Neural cell (in vitro differentiated cells): ENCODE measurements around the gene FAM168B. TPM values are rescaled to one million over a fixed set of nuclear protein-coding genes. Genes with fewer than 3 reads are reported as not detected.

Experiments used
- H2AFZ ChIP-seq: fragments of 200-600, 300-800 bp; sonication (generic), shearing (Covaris generic); 2 replicates; pipeline ENCODE4 v1.6.0; 2014; ENCODE audit warnings: low read depth, mild to moderate bottlenecking, antibody characterized with exemption, low read length, moderate library complexity
- H3F3A ChIP-seq: fragments of 200-600 bp; shearing (Covaris generic); 2 replicates; pipeline ENCODE4 v1.6.1; 2016; ENCODE audit warnings: mild to moderate bottlenecking, moderate library complexity, mixed read lengths, antibody characterized with exemption, low read length; ENCODE audit not compliant: insufficient read depth, poor library complexity, severe bottlenecking
- H3K27ac ChIP-seq: fragments of 200-600, 300-800 bp; sonication (generic), shearing (Covaris generic); 2 replicates; pipeline ENCODE4 v1.5.1; 2014; ENCODE audit warnings: mild to moderate bottlenecking, low read length, moderate library complexity
- H3K27me3 ChIP-seq: fragments of 300-800, 200-600 bp; sonication (generic), shearing (Covaris generic); 2 replicates; pipeline ENCODE4 v1.6.0; 2014; ENCODE audit warnings: mild to moderate bottlenecking, low read depth, low read length, moderate library complexity; ENCODE audit not compliant: insufficient read depth
- H3K36me3 ChIP-seq: fragments of 300-800, 200-600 bp; sonication (generic), shearing (Covaris generic); 2 replicates; pipeline ENCODE4 v1.5.1; 2014; ENCODE audit warnings: mild to moderate bottlenecking, antibody characterized with exemption, low read length, moderate library complexity; ENCODE audit not compliant: insufficient read depth
- H3K4me2 ChIP-seq: fragments of 300-800, 200-600 bp; sonication (generic), shearing (Covaris generic); 2 replicates; pipeline ENCODE4 v1.6.0; 2014; ENCODE audit warnings: mild to moderate bottlenecking, low read length
- H3K4me3 ChIP-seq: fragments of 300-800, 200-600 bp; sonication (generic), shearing (Covaris generic); 2 replicates; pipeline ENCODE4 v1.5.1; 2014; ENCODE audit warnings: mild to moderate bottlenecking, low read length, moderate library complexity
- H3K79me2 ChIP-seq: fragments of 200-600 bp; shearing (Covaris generic); replicated peaks from 2 replicates; pipeline ENCODE4 v1.6.0; 2014; ENCODE audit warnings: mild to moderate bottlenecking, low read length, moderate library complexity; ENCODE audit not compliant: insufficient read depth
- H3K9ac ChIP-seq: fragments of 300-800, 200-600 bp; sonication (generic), shearing (Covaris generic); 2 replicates; pipeline ENCODE4 v1.6.1; 2016; ENCODE audit warnings: mild to moderate bottlenecking, low read length, mixed read lengths
- H3K9me2 ChIP-seq: fragments of 200-600 bp; shearing (Covaris generic); 2 replicates; pipeline ENCODE4 v1.6.1; 2016; ENCODE audit warnings: mild to moderate bottlenecking, low read length, mixed read lengths; ENCODE audit not compliant: insufficient read depth
- H3K9me3 ChIP-seq: fragments of 200-600, 300-800 bp; sonication (generic), shearing (Covaris generic); 2 replicates; pipeline ENCODE4 v1.6.1; 2016; ENCODE audit warnings: mild to moderate bottlenecking, mixed run types, low read length, moderate library complexity, mixed read lengths
- H4K20me1 ChIP-seq: fragments of 200-600 bp; shearing (Covaris generic); 2 replicates; pipeline ENCODE4 v1.6.1; 2016; ENCODE audit warnings: mild to moderate bottlenecking, mixed run types; ENCODE audit not compliant: insufficient read depth
- CTCF ChIP-seq: fragments of 450-650 bp; IDR thresholded peaks from 2 replicates; pipeline ENCODE4 v1.5.1; 2014; ENCODE audit warnings: antibody characterized with exemption, mild to moderate bottlenecking, moderate library complexity; ENCODE audit not compliant: poor library complexity, severe bottlenecking
- EP300 ChIP-seq: fragments of 450-650 bp; conservative IDR thresholded peaks from 2 replicates; pipeline ENCODE4 v1.6.1; 2014; ENCODE audit warnings: antibody characterized with exemption, mild to moderate bottlenecking, moderate library complexity; ENCODE audit not compliant: poor library complexity, severe bottlenecking
- EZH2 ChIP-seq: fragments of 200-600, 300-800 bp; shearing (Covaris generic), sonication (generic); IDR thresholded peaks from 2 replicates; pipeline ENCODE4 v1.6.1; 2014; ENCODE audit warnings: antibody characterized with exemption, low read length, borderline replicate concordance, mild to moderate bottlenecking; ENCODE audit not compliant: insufficient read depth, poor library complexity, severe bottlenecking
- MXI1 ChIP-seq: fragments of 450-650 bp; conservative IDR thresholded peaks from 2 replicates; pipeline ENCODE4 v1.6.1; 2014; ENCODE audit warnings: antibody characterized with exemption, mild to moderate bottlenecking; ENCODE audit not compliant: poor library complexity, severe bottlenecking
- POLR2AphosphoS5 ChIP-seq: IDR thresholded peaks from 2 replicates; pipeline ENCODE4 v1.6.1; 2012
- RAD21 ChIP-seq: fragments of 450-650 bp; conservative IDR thresholded peaks from 2 replicates; pipeline ENCODE4 v1.6.1; 2014; ENCODE audit warnings: antibody characterized with exemption, mild to moderate bottlenecking, moderate library complexity
- REST ChIP-seq: IDR thresholded peaks from 2 replicates; pipeline ENCODE4 v1.6.1; 2012; ENCODE audit warnings: borderline replicate concordance
- SMC3 ChIP-seq: fragments of 450-650 bp; conservative IDR thresholded peaks from 2 replicates; pipeline ENCODE4 v1.6.1; 2014; ENCODE audit warnings: antibody characterized with exemption, mild to moderate bottlenecking, moderate library complexity; ENCODE audit not compliant: poor library complexity
- TAF1 ChIP-seq: IDR thresholded peaks from 2 replicates; pipeline ENCODE4 v1.6.1; 2012; ENCODE audit warnings: low read depth
- polyA plus RNA-seq: library from polyadenylated mRNA; depleted of rRNA; stranded (reverse); fragments of >200 nt; gene quantifications from 2 replicates; pipeline ENCODE4 v1.2.3, GENCODE V29; 2014

Gene FAM168B
- polyA plus RNA-seq, 1 donor from 2014 or later: 162 TPM

GRCh38 chr2:131004446-131005209, 88.6 kb downstream of the FAM168B start:
- Histone ChIP-seq H3K4me3 (no peak overlapping the region), H3K9me3 (no peaks in the 10 kb centered on the region), H3K27ac (no peak overlapping the region), H3K9me2 (no peaks in the 10 kb centered on the region), H3K9ac (no peak overlapping the region), H2AFZ (no peak overlapping the region), H3K4me2 (no peak overlapping the region), H3K79me2 (no peaks in the 10 kb centered on the region), H3F3A (no peaks in the 10 kb centered on the region), H3K27me3 (no peaks in the 10 kb centered on the region), H3K36me3 (no peaks in the 10 kb centered on the region), H4K20me1 (no peaks in the 10 kb centered on the region)
- TF ChIP-seq MXI1 (no peak), EZH2 (no peak), CTCF (no peak), SMC3 (no peak), POLR2AphosphoS5 (no peak), TAF1 (no peak), EP300 (no peak), RAD21 (no peak), REST (no peak)

GRCh38 chr2:130998561-130998960, 94.7 kb downstream of the FAM168B start:
- Histone ChIP-seq H3K9ac (no peak overlapping the region), H3K36me3 (no peaks in the 10 kb centered on the region), H3K27me3 (no peaks in the 10 kb centered on the region), H3K9me2 (no peaks in the 10 kb centered on the region), H4K20me1 (no peaks in the 10 kb centered on the region), H3K4me3 (no peak overlapping the region), H3K4me2 (no peak overlapping the region), H3F3A (no peaks in the 10 kb centered on the region), H3K9me3 (no peaks in the 10 kb centered on the region), H2AFZ (no peak overlapping the region), H3K79me2 (no peaks in the 10 kb centered on the region), H3K27ac (no peak overlapping the region)
- TF ChIP-seq TAF1: no peak
- no peak for TF ChIP-seq CTCF
- TF ChIP-seq SMC3: no peak
- no peak for TF ChIP-seq EZH2
- no peak for TF ChIP-seq REST
- TF ChIP-seq MXI1: no peak
- TF ChIP-seq RAD21: no peak
- TF ChIP-seq EP300: no peak
- TF ChIP-seq POLR2AphosphoS5: no peak
